GM21717 (cell line): ENCODE data around the gene CCR6.

Source experiments
- ATAC-seq: cut with Tn5 transposase; IDR thresholded peaks from one replicate; pipeline ENCODE4 v1.9.1; 2021; ENCODE audit warnings: mild to moderate bottlenecking, moderate library complexity; ENCODE audit not compliant: unreplicated experiment

CCR6 gene

DNA sequence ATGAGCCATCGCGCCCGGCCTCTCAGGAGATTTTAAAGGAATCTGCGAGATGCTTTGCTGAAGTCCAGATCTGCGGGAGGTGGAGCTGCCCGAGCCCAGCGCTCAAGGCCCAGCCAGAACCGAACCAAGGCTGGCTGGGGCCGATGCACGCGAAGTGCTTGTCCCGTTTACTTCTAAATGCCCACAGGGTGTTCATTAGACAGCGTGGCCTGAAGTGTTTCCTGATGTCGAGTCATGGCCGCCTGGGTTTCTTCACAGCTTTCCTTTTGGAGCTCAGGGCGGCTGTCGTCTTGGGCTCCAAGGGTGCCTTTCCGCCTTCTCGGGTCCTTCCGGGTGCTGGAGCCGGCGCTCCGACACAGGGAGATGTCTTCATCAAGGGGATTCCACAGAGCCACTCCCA lies 25.1 kb upstream of the CCR6 start:
- ATAC-seq, result no peak

DNA sequence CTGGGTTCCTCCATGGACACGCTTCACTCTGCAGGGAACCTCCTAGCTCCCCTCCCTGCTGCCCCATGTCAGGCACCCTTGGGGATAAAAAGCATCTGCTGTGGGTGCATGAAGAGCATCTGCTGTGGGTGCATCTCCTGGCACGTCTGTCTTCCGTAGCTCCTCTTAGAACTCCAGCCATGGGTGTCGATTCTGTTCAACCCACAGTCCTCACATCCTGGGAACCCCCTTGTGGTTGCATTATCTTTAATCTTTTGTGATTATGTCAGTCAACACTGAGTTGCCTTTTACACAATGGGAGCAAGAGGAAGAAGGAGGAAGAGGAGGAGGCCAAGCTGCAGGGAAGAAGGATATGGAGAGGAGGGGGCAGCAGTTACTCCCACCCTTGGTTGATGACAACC lies 24.1 kb upstream of the CCR6 start:
- no peak for ATAC-seq

DNA sequence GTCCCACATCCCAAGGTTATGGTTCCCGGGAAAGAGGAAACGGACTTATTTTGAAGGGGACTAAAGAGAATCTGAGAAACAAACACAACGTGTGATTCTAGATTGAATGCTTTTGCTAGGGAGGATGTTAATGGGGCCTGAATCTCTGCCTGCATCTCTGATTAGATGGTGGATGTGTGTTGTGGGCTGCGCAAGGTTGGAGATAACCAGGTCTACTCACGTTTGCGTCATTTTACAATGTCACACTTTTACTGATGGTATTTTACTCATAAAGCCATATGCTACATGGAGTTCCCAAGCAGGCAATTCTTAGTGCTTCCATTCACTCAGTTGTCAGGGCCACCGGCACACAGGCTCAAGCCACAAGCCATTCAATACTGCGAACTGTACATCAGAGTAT lies 23.2 kb upstream of the CCR6 start:
- ATAC-seq, result no peak

DNA sequence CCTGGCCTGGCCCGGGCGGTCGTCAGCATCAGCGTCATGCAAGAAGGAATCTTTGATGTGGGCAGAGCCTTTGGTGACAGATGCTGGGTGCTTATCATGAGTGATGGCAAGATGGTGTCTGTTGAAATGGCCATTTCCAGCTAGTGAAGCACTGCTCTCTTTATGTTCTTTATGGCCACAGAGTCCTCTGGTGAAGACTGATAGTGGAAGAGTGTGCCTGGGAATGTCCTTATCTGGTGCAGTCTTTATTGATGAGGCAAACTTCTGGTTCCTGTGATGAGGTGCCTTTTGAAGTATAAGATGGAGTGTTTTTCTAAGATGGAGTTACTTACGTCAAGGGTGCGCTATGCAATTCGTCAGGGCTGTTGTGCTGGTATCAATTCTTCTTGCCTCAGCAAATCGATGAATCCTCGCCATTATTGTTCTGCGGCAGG lies 22.6 kb upstream of the CCR6 start:
- ATAC-seq, result no peak

DNA sequence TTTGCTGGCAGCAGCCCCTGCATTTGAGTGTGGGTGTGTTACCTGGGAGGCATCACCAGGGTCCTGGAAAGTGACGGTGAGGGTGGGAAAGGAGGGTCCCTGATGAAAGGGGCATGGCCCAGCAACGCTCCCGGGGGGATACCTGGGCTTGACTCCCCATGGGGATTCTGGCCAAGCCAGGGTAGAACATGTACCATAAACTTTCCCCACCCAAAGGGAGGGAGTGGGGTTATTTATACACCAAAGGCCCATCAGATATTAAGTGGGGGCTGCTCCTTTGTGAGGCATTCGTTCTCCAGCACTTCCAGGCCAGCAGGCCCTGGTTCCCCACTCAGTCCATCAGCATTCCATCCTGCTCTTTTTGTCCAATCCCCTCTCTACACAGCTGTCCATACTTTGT lies 20.6 kb upstream of the CCR6 start:
- no peak for ATAC-seq

DNA sequence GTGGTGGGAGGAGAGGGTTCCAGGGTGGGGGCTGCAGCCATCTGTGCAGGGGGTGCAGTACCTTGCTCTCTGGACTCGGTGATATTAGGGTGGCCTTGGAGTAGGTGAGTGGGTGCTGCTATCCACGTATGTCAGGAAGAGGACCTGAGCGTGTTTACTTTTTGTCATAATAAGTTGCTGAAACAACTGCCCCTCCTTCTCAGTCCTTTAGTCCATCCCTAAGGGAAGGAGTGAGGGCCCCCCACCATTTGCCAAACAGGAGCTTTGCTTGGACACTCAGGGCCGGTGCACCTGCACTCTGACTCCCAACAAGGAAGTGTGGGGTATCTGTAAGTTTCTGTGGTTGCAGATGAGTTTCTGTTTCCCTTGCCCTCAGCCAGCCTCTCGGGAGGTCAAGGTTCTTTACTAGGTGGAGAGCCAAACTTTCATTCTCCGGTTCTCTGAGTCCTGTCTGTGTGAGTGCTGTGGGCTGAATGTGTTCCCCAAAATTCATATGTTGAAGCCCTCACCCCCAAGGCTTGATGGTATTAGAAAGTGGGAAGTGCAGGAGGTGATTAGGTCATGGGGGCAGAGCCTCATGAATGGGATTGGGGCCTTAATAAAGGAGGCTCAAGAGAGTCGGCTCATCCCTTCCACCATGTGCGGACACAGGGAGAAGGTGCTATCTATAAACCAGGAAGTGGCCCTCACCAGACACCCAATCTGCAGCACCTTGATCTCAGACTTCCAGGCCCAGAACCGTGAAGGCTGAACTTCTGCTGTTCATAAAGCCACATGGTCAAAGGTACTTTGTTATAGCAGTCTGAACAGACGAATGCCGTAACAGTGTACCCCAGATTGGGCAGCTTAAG lies 19.6 kb upstream of the CCR6 start:
- ATAC-seq, result peak; percentile 93

DNA sequence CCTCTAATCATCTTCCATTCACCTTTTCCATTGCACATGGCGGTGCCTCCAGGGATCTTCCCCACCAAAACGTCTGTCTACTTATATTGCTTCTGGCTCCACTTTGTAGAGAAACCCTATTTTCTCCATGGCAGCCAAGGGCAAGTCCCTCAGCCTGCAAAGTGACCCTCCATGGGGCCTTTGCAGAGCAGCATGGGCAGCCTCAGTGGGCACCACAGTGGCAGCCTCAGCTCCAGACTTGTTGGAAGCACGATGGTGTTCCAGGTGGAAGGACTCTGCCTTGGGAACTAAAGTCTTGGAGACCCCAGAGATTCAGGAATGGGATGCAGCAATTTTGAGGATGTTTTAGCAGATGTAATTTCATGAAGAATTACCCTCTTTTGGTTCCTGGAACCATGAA lies 18.5 kb upstream of the CCR6 start:
- no peak for ATAC-seq

DNA sequence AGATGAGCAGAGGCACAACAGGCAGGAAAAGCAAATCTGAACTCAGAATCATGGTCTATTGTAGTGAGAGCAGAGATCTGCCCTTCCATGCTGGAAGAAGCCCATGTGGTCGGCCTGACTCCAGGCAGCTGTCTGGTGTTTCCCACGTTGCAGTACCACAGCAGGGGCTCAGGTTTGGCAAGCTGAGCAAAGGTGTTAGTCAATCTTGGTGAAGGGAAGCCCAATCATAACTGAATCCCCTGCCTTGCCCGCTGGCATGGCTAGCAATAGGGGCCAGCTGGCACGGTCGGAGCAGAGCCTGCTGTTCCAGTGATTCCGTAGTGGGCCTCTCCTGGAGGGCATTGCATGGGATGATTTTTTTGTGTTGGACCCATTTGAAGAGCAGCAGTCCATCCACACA lies 17.8 kb upstream of the CCR6 start:
- ATAC-seq, result no peak

DNA sequence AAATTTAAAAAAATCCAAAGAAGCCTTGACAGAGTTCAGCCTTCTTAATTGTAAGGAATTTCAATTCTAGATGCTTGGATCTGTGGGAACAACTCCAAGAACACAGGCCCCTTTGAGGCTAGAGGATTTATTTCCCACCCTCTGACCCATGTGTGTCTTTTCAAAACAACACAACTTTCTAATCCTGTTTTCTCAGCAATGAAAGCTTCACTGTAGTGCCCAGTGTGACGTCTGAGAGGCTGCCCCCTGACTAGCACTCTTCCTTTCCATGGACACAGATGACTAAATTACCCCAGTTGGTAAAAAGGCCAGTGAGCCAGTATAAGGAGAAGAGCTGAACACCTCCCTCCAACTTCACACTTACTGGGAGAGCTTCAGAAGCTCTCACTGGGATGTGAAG lies 16.5 kb upstream of the CCR6 start:
- no peak for ATAC-seq

DNA sequence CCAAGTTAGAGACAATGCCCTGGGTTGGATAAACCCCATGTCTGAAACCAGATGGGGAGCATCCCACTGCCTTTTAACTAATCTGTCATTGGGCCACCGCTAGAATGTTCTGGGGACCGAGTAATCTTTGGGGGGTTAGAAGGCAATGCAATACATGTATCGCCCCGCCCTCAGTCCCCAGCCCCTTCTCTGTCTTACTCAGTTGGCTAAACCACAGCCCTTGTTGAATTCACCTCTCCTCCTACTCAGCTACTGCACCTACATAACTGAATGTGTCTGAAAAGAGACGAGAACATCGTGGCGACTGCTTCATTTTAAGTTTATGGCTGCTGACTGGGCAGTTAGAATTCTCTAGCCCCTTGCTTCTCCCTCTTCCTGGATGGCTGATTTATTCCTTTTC lies 15.1 kb upstream of the CCR6 start:
- no peak for ATAC-seq

DNA sequence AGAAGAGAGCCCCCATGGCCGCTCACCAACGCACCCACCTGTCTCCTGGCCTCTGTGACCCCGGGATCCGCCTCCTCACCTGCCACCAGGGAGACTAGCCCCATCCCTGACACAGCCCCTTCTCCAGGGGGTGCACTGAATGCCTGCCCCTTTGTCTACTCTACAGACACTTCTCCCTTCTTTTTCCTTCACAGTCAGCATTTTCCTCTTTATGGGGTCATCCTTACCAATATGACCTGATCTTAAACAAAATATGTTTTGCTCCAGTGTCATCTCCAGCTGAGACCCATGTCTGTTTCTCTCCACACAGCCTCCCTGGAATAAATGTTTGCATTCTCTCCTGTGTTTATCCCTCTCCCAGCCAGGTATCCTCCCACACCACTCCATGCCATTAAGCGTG lies 14.6 kb upstream of the CCR6 start:
- ATAC-seq, result no peak

DNA sequence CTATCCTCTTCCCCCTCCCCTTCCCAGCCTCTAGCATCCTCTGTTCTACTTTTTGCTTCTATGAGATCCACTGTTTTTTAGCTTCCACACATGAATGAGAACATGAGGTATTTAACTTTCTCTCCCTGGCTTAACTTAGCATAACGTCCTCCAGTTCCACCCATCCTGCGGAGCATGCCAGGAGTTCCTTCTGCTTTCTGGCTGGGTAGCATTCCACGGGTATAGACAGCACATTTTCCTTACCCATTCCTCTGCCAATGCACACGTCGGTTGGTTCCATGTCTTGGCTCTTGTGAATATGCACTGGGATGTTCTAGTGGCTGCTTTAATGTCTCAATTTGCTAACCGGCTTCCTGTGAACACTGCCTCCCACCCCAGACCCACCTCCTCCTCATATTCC lies 13.2 kb upstream of the CCR6 start:
- ATAC-seq, result no peak

DNA sequence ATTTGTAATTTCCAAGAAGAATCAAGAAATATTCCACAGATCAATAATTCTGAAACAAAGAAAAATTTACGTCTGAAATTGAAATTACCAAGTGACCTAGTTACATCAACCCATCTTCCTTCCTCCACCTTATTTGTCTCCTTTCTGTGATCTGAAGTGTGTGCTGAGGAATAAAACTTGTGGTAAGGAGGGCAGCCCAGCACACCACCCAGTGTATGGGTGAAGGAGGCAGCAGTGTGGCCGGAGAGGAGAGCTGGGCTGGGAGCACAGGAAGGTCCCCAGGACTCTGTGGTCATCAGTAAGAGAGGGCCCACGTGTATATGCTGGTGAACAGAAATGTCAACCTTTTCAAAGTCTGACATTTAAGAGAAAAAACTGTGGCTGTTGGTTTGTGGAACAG lies 11.3 kb upstream of the CCR6 start:
- ATAC-seq, result no peak

DNA sequence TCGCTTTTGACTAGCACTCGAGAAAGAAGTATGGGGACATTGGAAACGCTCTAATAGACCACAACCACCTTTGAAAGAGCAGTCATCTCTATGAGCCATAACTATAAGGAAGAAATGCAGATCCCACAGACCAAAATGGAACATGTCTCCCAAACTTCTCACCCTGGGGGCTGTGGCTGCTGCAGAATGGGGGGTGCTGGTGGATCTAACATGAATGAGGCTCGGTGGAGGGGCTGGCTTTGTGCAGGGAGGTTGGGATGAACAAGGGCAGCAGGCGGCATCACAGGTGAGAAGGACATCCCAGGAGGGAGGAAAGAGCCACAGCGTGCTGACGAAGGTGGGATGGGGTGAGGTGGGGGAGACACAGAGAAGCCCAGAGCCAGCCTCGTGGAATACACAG lies 10.5 kb upstream of the CCR6 start:
- ATAC-seq, result no peak

DNA sequence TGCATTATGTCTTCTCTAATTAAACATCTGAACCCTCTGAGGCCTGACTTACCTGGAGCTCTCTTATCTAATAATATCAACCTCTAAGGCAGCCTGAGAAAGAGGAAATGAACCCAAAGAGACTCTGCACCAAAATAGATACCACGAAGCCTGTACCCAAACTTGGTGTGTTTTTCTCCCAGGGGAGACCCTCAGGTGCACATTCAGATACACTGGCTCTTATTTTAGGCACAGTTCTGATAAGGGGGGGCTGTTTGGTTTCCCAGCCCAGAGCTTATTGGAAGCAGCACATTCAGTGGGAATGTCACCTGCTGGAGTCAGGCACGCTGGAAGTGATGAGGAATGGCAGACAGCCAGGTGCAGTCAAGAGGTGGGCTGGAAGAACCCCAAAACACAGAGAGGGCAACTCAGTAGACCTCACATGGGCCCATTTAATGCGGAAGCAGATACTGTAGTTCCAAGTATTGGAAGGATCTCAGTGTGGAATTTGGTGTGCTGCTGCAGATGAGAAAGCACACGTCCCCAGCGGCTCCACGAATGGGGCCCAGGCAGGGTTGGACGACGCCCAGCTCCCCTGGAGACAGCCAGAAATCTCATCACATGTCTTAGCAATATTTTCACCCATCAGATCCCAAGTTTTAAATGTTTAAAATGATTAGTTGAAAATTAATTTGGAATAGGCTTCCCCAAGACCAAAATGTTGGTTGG lies 9.7 kb upstream of the CCR6 start:
- ATAC-seq, result peak; percentile 45

DNA sequence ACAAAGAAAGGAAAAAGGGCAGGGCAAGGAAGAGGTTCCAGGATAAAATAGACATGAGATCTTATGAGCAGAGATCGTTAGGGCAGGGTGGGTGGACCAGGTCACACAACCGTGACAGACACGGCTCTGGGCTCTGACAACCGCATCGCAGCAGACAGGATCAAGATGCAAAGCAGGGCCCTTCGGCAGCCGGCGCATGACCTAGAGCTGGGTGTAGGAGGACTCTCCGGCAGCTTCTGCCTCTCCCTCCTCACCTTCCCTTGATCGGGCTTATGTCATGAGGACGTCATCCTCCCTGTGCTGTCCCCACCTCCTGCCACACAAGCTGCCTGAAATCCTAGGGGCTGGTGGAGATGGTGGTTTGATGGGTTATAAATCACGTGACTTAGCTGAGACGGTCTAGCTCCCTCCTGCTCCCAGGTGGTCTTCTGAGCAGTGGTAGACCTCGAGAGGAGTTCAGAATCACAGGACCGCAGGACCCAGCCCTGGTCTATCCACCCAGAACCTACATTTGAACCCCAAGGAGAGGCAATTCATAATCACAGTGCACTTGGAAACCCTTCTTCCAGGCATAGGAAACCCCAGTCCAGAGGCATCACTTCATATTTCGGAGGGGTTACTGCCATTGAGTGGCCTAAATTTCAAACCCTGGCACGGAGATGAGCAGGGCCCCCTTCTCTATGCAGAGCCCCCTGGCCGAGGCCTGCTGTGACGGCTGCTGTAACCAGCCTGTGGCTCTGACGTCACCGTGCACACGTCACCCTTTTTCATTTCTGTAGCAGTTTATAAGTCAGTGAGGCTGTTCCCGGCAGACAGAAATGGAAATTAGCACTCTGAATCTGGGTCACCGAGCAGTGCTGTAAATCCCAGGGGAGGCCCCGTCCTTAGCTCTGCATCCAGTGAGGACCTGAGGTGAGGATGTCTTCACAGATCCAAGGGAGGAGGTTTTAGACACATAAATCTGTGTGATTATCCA lies 8.7 kb upstream of the CCR6 start:
- ATAC-seq, result peak; percentile 90

DNA sequence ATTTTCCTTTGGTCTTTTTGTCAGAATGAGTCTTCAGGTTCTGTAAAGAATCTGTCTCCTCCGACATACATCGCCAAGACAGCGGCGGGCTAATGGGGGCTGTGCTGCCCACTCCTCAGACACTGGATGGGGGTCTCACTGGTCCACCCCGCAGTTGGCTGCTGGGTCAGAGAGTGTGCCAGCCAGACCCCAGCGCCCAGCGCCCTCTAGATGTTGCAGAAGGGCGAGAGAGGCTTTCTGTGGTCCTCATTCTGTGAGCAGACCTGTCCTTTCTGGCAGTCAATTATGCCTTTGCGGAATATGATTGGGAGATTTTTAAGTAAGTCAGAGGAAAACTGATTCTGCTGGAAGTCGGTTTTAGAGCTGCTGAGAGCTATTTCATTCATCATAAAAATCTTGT lies 7.8 kb upstream of the CCR6 start:
- ATAC-seq, result no peak

DNA sequence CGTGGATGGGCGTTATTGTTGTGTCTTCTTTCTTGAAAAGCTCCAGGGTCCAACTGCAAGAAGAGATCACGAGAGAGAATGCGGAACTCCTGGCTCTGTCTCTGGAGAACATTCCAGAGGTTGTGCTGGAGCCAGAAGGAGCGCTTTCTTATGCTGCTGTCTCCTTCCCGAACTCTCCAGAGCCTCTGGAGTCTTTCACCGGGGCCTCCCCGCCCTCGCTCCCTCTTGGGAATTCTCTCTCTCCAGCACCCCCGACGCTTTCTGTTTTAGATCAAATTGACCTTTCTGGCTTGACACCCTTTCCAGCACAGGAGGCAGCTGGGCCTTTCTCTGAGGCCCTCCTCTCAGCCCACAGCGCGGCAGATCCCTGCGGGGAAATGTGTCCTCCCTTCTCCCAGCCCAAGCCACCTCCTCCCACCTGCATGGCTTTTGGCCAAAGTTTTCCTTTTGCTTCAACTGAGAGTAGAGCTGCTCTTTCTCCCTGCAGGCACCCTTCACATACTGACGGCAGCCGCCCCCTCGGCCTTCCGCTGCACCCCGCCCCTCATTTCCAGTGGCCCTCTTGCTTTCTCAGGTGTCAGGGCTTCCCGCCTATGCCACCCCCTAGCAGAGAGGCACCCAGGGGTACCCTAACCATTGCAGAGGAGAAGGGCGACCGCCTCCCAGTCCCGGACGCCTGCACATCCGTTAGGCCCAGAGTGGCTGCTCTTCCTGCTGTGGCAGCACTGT lies 6.6 kb upstream of the CCR6 start:
- no peak for ATAC-seq

DNA sequence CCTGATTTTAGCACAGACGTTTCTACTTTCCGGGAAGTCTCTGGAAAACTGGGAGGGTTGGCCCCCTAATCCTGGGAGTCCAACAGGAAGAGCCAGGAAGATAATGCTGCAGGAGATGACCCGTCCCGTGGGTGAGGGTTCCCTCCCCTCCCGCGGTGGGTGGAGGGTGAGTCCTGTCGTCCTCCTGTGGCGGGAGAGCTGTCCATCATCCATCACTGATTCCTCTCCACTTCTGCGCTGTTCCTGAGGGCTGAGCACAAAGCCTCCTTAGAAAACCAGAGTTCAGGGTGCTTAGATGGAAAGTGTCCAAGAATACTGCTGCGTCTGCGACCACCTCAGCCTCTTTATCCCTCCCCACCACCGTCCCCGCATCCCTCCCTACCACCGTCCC lies 6.1 kb upstream of the CCR6 start:
- ATAC-seq, result no peak

DNA sequence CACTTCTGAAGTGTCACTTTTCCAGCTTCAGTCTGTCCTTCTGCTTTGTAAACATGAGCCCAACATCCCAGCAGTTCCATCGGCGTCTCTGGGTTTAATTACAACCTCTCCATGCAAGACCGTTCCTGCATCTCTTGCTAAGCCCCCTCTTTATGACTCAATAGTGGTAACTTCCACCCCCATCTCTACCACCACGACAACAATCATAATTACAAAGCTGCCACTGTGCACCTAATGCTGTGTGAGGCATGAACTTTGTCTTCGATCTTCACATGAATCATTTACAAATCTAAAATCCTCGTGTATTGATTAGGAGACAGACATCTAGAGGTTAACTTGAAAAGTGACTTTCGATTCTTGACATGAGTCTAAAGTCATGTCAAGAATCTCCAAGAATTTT lies 4.9 kb upstream of the CCR6 start:
- ATAC-seq, result no peak

DNA sequence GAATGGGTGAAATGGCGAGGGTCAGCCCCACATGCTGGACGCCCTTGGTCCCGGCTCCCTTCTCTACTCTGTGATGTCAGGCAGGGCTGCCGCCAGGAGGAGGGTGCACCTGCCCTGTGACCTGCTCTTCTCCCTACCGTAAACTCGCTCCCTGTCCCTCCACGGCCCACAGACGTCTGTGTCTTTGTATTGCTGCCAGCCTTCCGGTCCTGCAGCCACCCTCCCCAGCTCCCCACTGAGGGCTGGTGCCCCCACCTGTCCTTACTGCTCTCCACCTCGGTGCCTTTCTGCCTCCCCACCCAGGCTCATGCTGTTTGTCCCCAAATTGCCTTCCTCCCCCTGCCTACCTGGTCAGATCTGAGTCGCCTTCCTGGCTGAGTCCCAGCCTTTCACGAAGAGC lies 4.1 kb upstream of the CCR6 start:
- no peak for ATAC-seq
